MM.1S (cell line): Measurements from ENCODE around the gene KCNQ4.

Experiments used
- CTCF ChIP-seq: fragments of 300-600 bp; sonication (generic); IDR thresholded peaks from 2 replicates; pipeline ENCODE4 v1.5.1; 2016; ENCODE audit warnings: antibody characterized with exemption, low read length, mixed read lengths
- EZH2 ChIP-seq: fragments of 300-600 bp; sonication (generic); optimal IDR thresholded peaks from 2 replicates; pipeline ENCODE3; 2017; ENCODE audit warnings: low read depth, mild to moderate bottlenecking, antibody characterized with exemption, low read length, mixed read lengths
- EZH2phosphoT487 ChIP-seq: fragments of 300-600 bp; sonication (generic); IDR thresholded peaks from 2 replicates; pipeline ENCODE4 v1.6.1; 2018; ENCODE audit warnings: antibody characterized with exemption, low read length

- TF ChIP-seq CTCF: no peak
- TF ChIP-seq EZH2phosphoT487: no peak
- no peak for TF ChIP-seq EZH2
These were observed 36.7 kb downstream of the KCNQ4 start for GRCh38 chr1:40820251-40820797.
